Fibroblast of lung (primary cell): Measurements from ENCODE around the gene PPFIA4. TPM values are rescaled to one million over a fixed set of nuclear protein-coding genes. Genes with fewer than 3 reads are reported as not detected.

Experiments
- DNase-seq, 2 donors: peaks; one replicate each; pipeline versions ENCODE4 v3.0.0 to v3.0.0-alpha.2; 2010; ENCODE audit warnings: low read depth in 2 of 2
- H2AFZ ChIP-seq: 2 replicates; pipeline ENCODE4 v1.5.1; 2012; ENCODE audit warnings: low read length, control low read depth, inconsistent platforms
- H3K27ac ChIP-seq: 2 replicates; pipeline ENCODE4 v1.5.1; 2011; ENCODE audit warnings: low read length, control low read depth; ENCODE audit not compliant: insufficient read depth
- H3K27me3 ChIP-seq: 2 replicates; pipeline ENCODE4 v1.5.1; 2011; ENCODE audit warnings: mild to moderate bottlenecking, low read length; ENCODE audit not compliant: control insufficient read depth, insufficient read depth
- H3K36me3 ChIP-seq: 2 replicates; pipeline ENCODE4 v1.5.1; 2011; ENCODE audit warnings: low read length; ENCODE audit not compliant: control insufficient read depth, insufficient read depth
- H3K4me1 ChIP-seq: 2 replicates; pipeline ENCODE4 v1.5.1; 2011; ENCODE audit warnings: low read length; ENCODE audit not compliant: control insufficient read depth, insufficient read depth; ENCODE audit errors: extremely low read depth
- H3K4me2 ChIP-seq: 2 replicates; pipeline ENCODE4 v1.5.1; 2011; ENCODE audit warnings: low read length, control low read depth; ENCODE audit not compliant: insufficient read depth; ENCODE audit errors: extremely low read depth
- H3K4me3 ChIP-seq, 4 experiments: fragments of 200-600 bp in 1 of 4; sonication (generic) in 1 of 4; replicated peaks in 1 of 4; 2 replicates each; pipeline ENCODE4 v1.5.1; 2011 to 2016; ENCODE audit warnings: low read length in 4 of 4, low read depth in 3 of 4, mild to moderate bottlenecking in 3 of 4, control low read depth in 2 of 4, inconsistent platforms in 1 of 4, mixed read lengths in 1 of 4; ENCODE audit not compliant: insufficient read depth in 1 of 4; ENCODE audit errors: control extremely low read depth in 1 of 4
- H3K79me2 ChIP-seq: 2 replicates; pipeline ENCODE4 v1.5.1; 2012; ENCODE audit warnings: mild to moderate bottlenecking, low read length, inconsistent platforms; ENCODE audit not compliant: control insufficient read depth, insufficient read depth
- H3K9ac ChIP-seq: 2 replicates; pipeline ENCODE4 v1.5.1; 2011; ENCODE audit warnings: mild to moderate bottlenecking, low read length, control low read depth; ENCODE audit not compliant: insufficient read depth
- H3K9me3 ChIP-seq: 2 replicates; pipeline ENCODE4 v1.5.1; 2012; ENCODE audit warnings: low read depth, low read length; ENCODE audit not compliant: control insufficient read depth, insufficient read depth
- H4K20me1 ChIP-seq: 2 replicates; pipeline ENCODE4 v1.5.1; 2011; ENCODE audit warnings: low read length; ENCODE audit not compliant: control insufficient read depth, insufficient read depth; ENCODE audit errors: extremely low read depth
- CTCF ChIP-seq, 2 donors: IDR thresholded peaks in 1 of 2; conservative IDR thresholded peaks in 1 of 2; 1 replicate in 1 of 2; 2 replicates in 1 of 2; pipeline ENCODE4 v1.5.1; 2011 to 2012; ENCODE audit warnings: low read length in 2 of 2, control low read depth in 1 of 2, inconsistent platforms in 1 of 2, low read depth in 1 of 2, mild to moderate bottlenecking in 1 of 2
- EZH2 ChIP-seq: IDR thresholded peaks from 2 replicates; pipeline ENCODE4 v1.5.1; 2012; ENCODE audit warnings: low read length, control low read depth, mild to moderate bottlenecking; ENCODE audit errors: missing control alignments
- polyA plus RNA-seq, 2 donors: library from polyadenylated mRNA; depleted of rRNA in 1 of 2; stranded (reverse) in 1 of 2; unstranded in 1 of 2; fragments of >200 nt; gene quantifications; 2 replicates each; pipeline ENCODE4 v1.2.1, GENCODE V29; 2011 to 2012; ENCODE audit warnings: missing spikeins in 1 of 2
- total RNA-seq: library from RNA; depleted of rRNA; stranded (reverse); fragments of >200 nt; gene quantifications from 2 replicates; pipeline ENCODE4 v1.2.1, GENCODE V29; 2014

The PPFIA4 gene
- total and polyA plus RNA-seq, 2 donors (not counting 1 experiment from before 2014, with no cell fraction given), result 3.2 to 4.3 TPM

GRCh38 chr1:203065191-203065590 is 38.9 kb downstream of the PPFIA4 start:
- Histone ChIP-seq H3K4me2 (no peak overlapping the region), H4K20me1 (no peaks in the 10 kb centered on the region), H3K27ac (no peak overlapping the region), H3K9me3 (no peaks in the 10 kb centered on the region), H3K9ac (no peak overlapping the region), H2AFZ (no peak overlapping the region), H3K36me3 (no peaks in the 10 kb centered on the region), H3K4me1 (no peaks in the 10 kb centered on the region), H3K79me2 (no peaks in the 10 kb centered on the region), H3K4me3 (no peak overlapping the region), H3K27me3 (no peaks in the 10 kb centered on the region)
- no peak for TF ChIP-seq CTCF (conservative IDR thresholded peaks at IDR 0.05 in 1 of 2, IDR thresholded peaks at IDR 0.05 in 1 of 2; ENCODE audit: low read depth in 1 of 2, low read length in 2 of 2)
- no peak for TF ChIP-seq EZH2
- DNase-seq, result no peak

- H3K4me2 ChIP-seq, result no peak overlapping the region
Measured at GRCh38 chr1:203065986-203066385, 39.7 kb downstream of the PPFIA4 start.

GRCh38 chr1:203066965-203067364 is 40.7 kb downstream of the PPFIA4 start:
- Histone ChIP-seq H3K79me2 (no peaks in the 10 kb centered on the region), H3K9me3 (no peaks in the 10 kb centered on the region), H2AFZ (no peak overlapping the region), H3K27me3 (no peaks in the 10 kb centered on the region), H4K20me1 (no peaks in the 10 kb centered on the region), H3K4me2 (no peak overlapping the region), H3K4me3 (no peak overlapping the region), H3K4me1 (no peaks in the 10 kb centered on the region), H3K27ac (no peak overlapping the region), H3K9ac (no peak overlapping the region), H3K36me3 (no peaks in the 10 kb centered on the region)
- DNase-seq, result no peak
- TF ChIP-seq CTCF (conservative IDR thresholded peaks at IDR 0.05 in 1 of 2, IDR thresholded peaks at IDR 0.05 in 1 of 2; ENCODE audit: low read depth in 1 of 2, low read length in 2 of 2) (no peak), EZH2 (no peak)

More at GRCh38 chr1:203065986-203066385, 39.7 kb downstream of the PPFIA4 start:
- Histone ChIP-seq H3K9ac (no peak overlapping the region), H3K36me3 (no peaks in the 10 kb centered on the region), H3K4me3 (no peak overlapping the region), H2AFZ (no peak overlapping the region), H3K9me3 (no peaks in the 10 kb centered on the region), H3K79me2 (no peaks in the 10 kb centered on the region), H4K20me1 (no peaks in the 10 kb centered on the region), H3K27me3 (no peaks in the 10 kb centered on the region), H3K4me1 (no peaks in the 10 kb centered on the region), H3K27ac (no peak overlapping the region)
- DNase-seq, result no peak
- TF ChIP-seq CTCF (conservative IDR thresholded peaks at IDR 0.05 in 1 of 2, IDR thresholded peaks at IDR 0.05 in 1 of 2; ENCODE audit: low read depth in 1 of 2, low read length in 2 of 2), result no peak
- no peak for TF ChIP-seq EZH2
